Neural progenitor cell (in vitro differentiated cells): ENCODE data around the gene GCNT2. TPM values are rescaled to one million over a fixed set of nuclear protein-coding genes. Genes with fewer than 3 reads are reported as not detected.
A peak's percentile ranks its signal among the peaks of the same experiment; 100 is the strongest.

Source experiments
- DNase-seq: peaks from one replicate; pipeline ENCODE4 v3.0.0-alpha.2; 2016; ENCODE audit warnings: low spot score
- H2AFZ ChIP-seq: fragments of 200-600 bp; sonication (generic); replicated peaks from 2 replicates; pipeline ENCODE4 v1.6.1; 2016; ENCODE audit warnings: antibody characterized with exemption
- H3F3A ChIP-seq: fragments of 200-600 bp; sonication (generic); 2 replicates; pipeline ENCODE4 v1.6.1; 2016; ENCODE audit warnings: antibody characterized with exemption, low read depth
- H3K27ac ChIP-seq: fragments of 200-600 bp; sonication (generic); 2 replicates; pipeline ENCODE4 v1.5.1; 2016; ENCODE audit warnings: mild to moderate bottlenecking
- H3K27me3 ChIP-seq: fragments of 200-600 bp; sonication (generic); 2 replicates; pipeline ENCODE4 v1.6.1; 2016; ENCODE audit warnings: mild to moderate bottlenecking, moderate library complexity
- H3K36me3 ChIP-seq: fragments of 200-600 bp; sonication (generic); 2 replicates; pipeline ENCODE4 v1.5.1; 2016
- H3K4me1 ChIP-seq: fragments of 200-600 bp; sonication (generic); 2 replicates; pipeline ENCODE4 v1.6.1; 2016; ENCODE audit warnings: mixed run types
- H3K4me2 ChIP-seq: fragments of 200-600 bp; sonication (generic); 2 replicates; pipeline ENCODE4 v1.6.1; 2016
- H3K4me3 ChIP-seq: fragments of 200-600 bp; sonication (generic); 2 replicates; pipeline ENCODE4 v1.5.1; 2016
- H3K79me2 ChIP-seq: fragments of 200-600 bp; sonication (generic); 2 replicates; pipeline ENCODE4 v1.6.1; 2016; ENCODE audit warnings: low read depth
- H3K9ac ChIP-seq: fragments of 200-600 bp; sonication (generic); 2 replicates; pipeline ENCODE4 v1.6.1; 2016
- H3K9me3 ChIP-seq: fragments of 200-600 bp; sonication (generic); 2 replicates; pipeline ENCODE4 v1.5.1; 2016; ENCODE audit warnings: low read depth
- H4K20me1 ChIP-seq: fragments of 200-600 bp; sonication (generic); 2 replicates; pipeline ENCODE4 v1.6.1; 2016; ENCODE audit warnings: low read depth
- H3K27ac Mint-ChIP-seq: 3 replicates; pipeline ENCODE4 v1.8.0; 2021; ENCODE audit warnings: mixed read lengths
- H3K27me3 Mint-ChIP-seq: 2 replicates; pipeline ENCODE4 v1.8.0; 2022; ENCODE audit warnings: low read depth, mild to moderate bottlenecking, inconsistent platforms, moderate library complexity, mixed read lengths; ENCODE audit not compliant: insufficient read depth
- H3K36me3 Mint-ChIP-seq: 3 replicates; pipeline ENCODE4 v1.8.0; 2021; ENCODE audit warnings: mixed read lengths
- H3K4me1 Mint-ChIP-seq: 3 replicates; pipeline ENCODE4 v1.8.0; 2021; ENCODE audit warnings: mixed read lengths
- H3K4me3 Mint-ChIP-seq: 3 replicates; pipeline ENCODE4 v1.8.0; 2021; ENCODE audit warnings: mild to moderate bottlenecking, moderate library complexity, mixed read lengths
- H3K9me3 Mint-ChIP-seq: 3 replicates; pipeline ENCODE4 v1.8.0; 2020; ENCODE audit warnings: mixed read lengths
- CTCF ChIP-seq: fragments of 200-600 bp; sonication (generic); IDR thresholded peaks from 2 replicates; pipeline ENCODE4 v1.5.1; 2017; ENCODE audit warnings: antibody characterized with exemption, mild to moderate bottlenecking
- EZH2 ChIP-seq: fragments of 200-600 bp; sonication (generic); IDR thresholded peaks from 2 replicates; pipeline ENCODE4 v1.6.1; 2017; ENCODE audit warnings: antibody characterized with exemption, mild to moderate bottlenecking, moderate library complexity
- EZH2phosphoT487 ChIP-seq: fragments of 200-600 bp; sonication (generic); IDR thresholded peaks from 2 replicates; pipeline ENCODE4 v1.6.1; 2017; ENCODE audit warnings: antibody characterized with exemption
- total RNA-seq: library from RNA; depleted of rRNA; stranded (reverse); fragments of >200 nt; gene quantifications from 2 replicates; pipeline ENCODE4 v1.2.3, GENCODE V29; 2015; ENCODE audit warnings: low replicate concordance

GCNT2 gene
- total RNA-seq, 1 donor from 2014 or later, result 48.4 TPM

DNA sequence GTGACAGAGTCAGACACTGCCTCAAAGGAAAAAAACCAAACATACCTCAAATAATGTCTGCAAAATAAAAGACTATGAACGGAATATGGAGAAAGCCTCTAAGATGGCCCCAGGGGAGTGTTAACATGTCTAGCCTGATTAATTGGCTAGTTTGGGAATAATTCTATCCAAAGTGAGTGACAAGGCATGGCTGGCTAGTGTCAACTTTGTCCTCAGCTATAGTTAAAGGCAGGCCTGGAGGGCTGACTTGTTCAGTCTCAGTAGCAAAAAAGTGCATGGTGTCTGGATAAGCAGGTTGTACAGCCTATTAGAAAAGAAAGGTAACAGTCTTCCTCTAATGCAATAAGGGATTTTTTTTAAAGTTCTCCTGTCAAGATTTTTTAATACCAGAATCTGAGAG, 32.7 kb downstream of the GCNT2 start:
- Histone ChIP-seq H2AFZ (no peak overlapping the region), H4K20me1 (no peaks in the 10 kb centered on the region), H3K9me3 (no peaks in the 10 kb centered on the region), H3K36me3 (no peaks in the 10 kb centered on the region), H3K4me1 (peaks cover 47% of the 10 kb centered on the region), H3K27ac (no peak overlapping the region), H3K9ac (no peak overlapping the region), H3F3A (peaks cover 36% of the 10 kb centered on the region), H3K27me3 (no peaks in the 10 kb centered on the region), H3K4me3 (no peak overlapping the region), H3K4me2 (no peak overlapping the region), H3K79me2 (peaks cover 26% of the 10 kb centered on the region)
- Mint-ChIP-seq H3K9me3 (no peaks in the 10 kb centered on the region), H3K4me1 (peaks cover 42% of the 10 kb centered on the region), H3K27me3 (peaks cover 6% of the 10 kb centered on the region), H3K36me3 (no peaks in the 10 kb centered on the region), H3K27ac (no peak overlapping the region), H3K4me3 (no peak overlapping the region)
- DNase-seq, result no peak
- TF ChIP-seq EZH2phosphoT487 (no peak), EZH2 (no peak), CTCF (no peak)

- Histone ChIP-seq H3K4me2 (peak overlapping the region; percentile 79), H3K27me3 (no peaks in the 10 kb centered on the region), H3F3A (peaks cover 46% of the 10 kb centered on the region), H3K9me3 (no peaks in the 10 kb centered on the region), H3K36me3 (no peaks in the 10 kb centered on the region), H4K20me1 (peaks cover 4% of the 10 kb centered on the region), H3K27ac (no peak overlapping the region), H3K4me3 (peak overlapping the region; percentile 63), H2AFZ (peak overlapping the region; percentile 83), H3K9ac (no peak overlapping the region), H3K4me1 (peaks cover 56% of the 10 kb centered on the region), H3K79me2 (peaks cover 35% of the 10 kb centered on the region)
- no peaks in the 10 kb centered on the region for H3K36me3 Mint-ChIP-seq
- H3K4me3 Mint-ChIP-seq, result peak overlapping the region; percentile 63
- DNase-seq, result no peak
- H3K27me3 Mint-ChIP-seq, result peaks cover 6% of the 10 kb centered on the region
- H3K9me3 Mint-ChIP-seq, result no peaks in the 10 kb centered on the region
- peaks cover 52% of the 10 kb centered on the region for H3K4me1 Mint-ChIP-seq
- no peak for TF ChIP-seq EZH2phosphoT487
- TF ChIP-seq CTCF, result no peak
- TF ChIP-seq EZH2, result no peak
- no peak overlapping the region for H3K27ac Mint-ChIP-seq
These were observed 33.7 kb downstream of the GCNT2 start for GRCh38 chr6:10554826-10555225.

- DNase-seq, result peak; percentile 84
- no peaks in the 10 kb centered on the region for H3K9me3 Mint-ChIP-seq
- TF ChIP-seq EZH2, result no peak
- TF ChIP-seq CTCF, result no peak
- TF ChIP-seq EZH2phosphoT487, result no peak
- H3K4me1 ChIP-seq, result peaks cover 65% of the 10 kb centered on the region
- H3K9ac ChIP-seq, result peak overlapping the region; percentile 16
- H3F3A ChIP-seq, result peaks cover 55% of the 10 kb centered on the region
- H3K36me3 Mint-ChIP-seq, result peaks cover 1% of the 10 kb centered on the region
- no peaks in the 10 kb centered on the region for H3K36me3 ChIP-seq
- no peaks in the 10 kb centered on the region for H3K27me3 ChIP-seq
- H3K4me3 Mint-ChIP-seq, result peak overlapping the region; percentile 90
- H3K79me2 ChIP-seq, result peaks cover 35% of the 10 kb centered on the region
- peaks cover 6% of the 10 kb centered on the region for H3K27me3 Mint-ChIP-seq
- H3K4me3 ChIP-seq, result peak overlapping the region; percentile 63
- peak overlapping the region; percentile 97 for H3K27ac Mint-ChIP-seq
- H3K27ac ChIP-seq, result peak overlapping the region; percentile 86
- peaks cover 4% of the 10 kb centered on the region for H4K20me1 ChIP-seq
- peak overlapping the region; percentile 79 for H3K4me2 ChIP-seq
- H3K4me1 Mint-ChIP-seq, result peaks cover 61% of the 10 kb centered on the region
- no peaks in the 10 kb centered on the region for H3K9me3 ChIP-seq
- peak overlapping the region; percentile 83 for H2AFZ ChIP-seq
These were observed 34.6 kb downstream of the GCNT2 start for GRCh38 chr6:10555625-10556309.
